Glomerular visceral epithelial cell (primary cell): Measurements from ENCODE around the gene TEX10.
"Not testable (repeated sequence)": the region's sequence is repeated elsewhere in the genome, so short reads cannot be mapped to it uniquely, and the experiment has no call there.

Source experiments
- DNase-seq: peaks from one replicate; pipeline ENCODE4 v3.0.0-alpha.2; 2016; ENCODE audit errors: extremely low spot score

Gene TEX10

DNA sequence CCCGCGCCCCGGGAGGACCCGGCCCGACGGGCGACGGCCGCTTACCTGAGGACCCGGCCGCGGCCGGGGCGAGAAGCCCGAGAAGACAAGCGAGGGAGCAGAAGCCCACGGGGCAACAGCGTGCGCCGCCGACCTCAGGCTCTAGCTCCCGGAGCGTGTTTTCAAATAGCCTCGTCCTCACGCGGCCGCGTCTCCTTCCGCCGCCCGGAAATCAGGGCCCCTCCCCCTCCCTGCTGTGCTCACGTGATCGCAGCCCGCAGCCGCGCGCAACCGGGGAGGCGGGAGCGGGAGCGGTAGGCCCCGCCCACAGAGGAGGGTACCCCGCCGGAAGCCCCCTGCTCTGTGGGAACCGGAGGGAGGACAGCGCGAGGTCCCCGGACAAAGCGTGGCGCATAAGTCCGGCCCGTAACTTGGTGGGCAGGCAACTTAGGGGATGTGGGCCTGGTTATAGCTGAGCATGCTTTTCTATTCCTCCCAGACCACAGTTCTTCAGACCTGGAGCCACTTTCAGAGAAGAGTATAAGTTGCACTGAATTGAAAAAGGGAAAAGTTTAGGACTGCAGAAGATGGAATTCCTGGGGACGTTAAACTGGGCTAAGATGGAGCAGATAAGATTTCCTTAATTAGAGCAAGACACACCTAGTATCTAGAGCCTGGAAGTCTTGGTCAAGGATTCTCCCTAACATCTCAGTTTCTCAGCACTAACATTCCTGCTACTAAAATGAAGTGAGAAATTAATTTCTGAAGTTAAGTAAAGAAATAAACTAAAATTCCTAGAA is at the start of gene TEX10:
Gene TEX10, minus strand, starts transcription at position 216 of the 779 bp plus-strand sequence. CDS start 3,579 bp downstream, outside the sequence.
- DNase-seq, result peak; percentile 89

DNA sequence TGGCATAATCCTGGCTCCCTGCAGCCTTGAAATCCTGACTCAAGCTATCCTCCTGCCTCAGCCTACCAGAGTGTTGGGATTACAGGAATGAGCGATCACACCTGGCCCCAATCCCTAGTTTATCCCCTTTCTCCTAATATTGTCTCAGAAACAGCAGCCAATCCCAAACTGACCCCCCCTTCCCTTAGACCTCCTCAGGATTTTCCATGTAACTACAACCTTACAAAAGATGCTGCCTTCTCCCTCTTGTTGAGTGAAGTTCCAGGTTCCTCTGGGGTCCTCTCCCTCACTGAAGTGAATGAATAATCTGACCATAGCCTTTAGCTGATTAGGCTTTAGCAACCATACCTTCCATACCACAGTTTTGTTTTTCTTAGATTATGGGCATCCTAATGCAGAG is 48.3 kb upstream of the TEX10 start:
- no peak for DNase-seq

DNA sequence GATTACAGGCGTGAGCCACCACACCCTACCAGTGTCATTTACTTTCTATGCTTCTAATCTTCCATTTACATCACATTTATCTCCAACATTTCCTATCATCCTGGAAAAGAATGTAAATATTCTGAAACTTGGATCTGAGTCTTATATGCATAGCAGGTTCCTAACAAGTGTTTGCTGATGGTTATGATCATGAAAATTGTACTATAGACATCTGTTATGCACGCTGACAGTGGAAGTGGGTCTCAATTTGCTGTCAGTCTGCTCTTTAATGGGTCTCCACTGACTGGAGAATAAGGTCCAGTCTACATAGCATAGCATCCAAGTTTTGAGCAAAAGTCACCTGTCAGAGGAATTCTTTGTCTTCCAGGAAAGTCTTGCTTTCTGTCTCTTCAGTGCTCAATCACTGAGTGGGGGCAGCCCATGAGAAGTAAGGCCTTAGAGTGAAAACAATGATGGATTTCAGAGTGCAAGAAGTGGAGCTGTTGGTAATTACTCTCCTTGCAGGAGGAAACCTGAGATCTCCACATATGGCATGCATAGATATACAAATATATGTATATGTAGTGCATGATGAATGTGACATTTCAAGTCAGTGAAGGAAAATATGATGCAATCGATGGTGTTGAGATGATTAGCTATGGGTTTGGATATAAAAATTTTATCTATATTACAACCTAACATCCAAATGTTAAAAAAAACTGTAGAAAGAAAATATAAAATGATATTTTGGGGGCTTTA is 45.0 kb upstream of the TEX10 start:
- DNase-seq, result no peak

GRCh38 chr9:100396769-100397168 is 44.0 kb upstream of the TEX10 start:
- DNase-seq, result no peak

DNA sequence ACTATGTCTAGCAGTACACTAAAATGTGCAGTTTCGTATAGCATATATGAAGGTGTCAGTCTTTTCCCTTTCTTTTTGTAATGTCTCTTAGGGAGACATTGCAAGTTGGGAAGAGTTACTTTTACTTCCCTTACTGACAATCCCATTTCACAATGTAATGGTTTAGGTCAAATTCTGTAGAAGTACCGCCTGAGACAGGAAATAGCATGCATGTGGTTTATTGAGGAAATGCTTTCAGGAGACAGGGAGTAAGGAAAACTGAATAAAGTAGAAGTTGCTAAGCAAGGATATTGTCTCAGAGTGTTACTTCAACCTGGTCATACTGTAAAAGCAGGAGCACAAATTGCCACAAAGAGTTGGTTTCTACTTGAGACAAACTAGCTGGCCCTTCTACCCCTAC is 42.1 kb upstream of the TEX10 start:
- no peak for DNase-seq

DNA sequence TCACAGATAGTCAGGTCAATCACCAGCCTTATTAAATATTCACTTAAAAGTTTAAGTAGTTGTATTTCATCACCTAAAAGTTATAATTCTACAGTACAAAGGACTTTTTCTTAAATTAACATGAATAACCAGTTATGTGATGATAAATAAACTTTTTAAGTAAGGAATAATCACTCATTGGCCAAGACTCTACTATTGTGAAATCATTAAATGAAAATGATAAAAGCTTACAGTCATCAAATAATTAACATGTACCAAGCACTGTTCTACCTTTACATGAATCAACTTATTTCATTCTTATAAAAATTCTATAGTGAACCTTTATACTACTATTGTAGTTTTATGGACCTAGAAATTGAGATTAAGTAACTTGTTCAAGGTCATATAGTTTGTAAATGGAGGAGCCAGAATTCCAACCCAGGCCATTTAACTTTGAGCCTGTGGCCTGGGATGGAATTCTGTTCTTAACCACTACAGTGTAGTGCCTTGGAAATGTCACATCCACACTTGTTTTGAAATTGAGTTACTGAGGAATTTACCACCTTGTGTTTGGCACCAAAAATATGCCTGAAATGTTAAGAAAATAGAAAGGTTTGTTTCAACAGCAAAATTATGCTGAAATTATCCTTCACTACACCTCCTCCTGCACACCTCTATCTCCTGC is 41.4 kb upstream of the TEX10 start:
- no peak for DNase-seq

DNA sequence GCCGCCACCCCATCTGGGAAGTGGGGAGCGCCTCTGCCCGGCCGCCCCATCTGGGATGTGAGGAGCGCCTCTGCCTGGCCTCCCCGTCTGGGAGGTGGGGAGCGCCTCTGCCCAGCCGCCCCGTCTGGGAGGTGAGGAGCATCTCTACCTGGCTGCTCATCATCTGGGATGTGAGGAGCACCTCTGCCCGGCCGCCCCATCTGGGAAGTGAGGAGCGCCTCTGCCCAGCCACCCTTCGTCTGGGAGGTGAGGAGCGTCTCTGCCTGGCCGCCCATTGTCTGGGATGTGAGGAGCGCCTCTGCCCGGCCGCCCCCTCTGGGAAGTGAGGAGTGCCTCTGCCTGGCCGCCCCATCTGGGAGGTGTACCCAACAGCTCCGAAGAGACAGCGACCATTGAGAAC is 40.2 kb upstream of the TEX10 start:
- not testable (repeated sequence) for DNase-seq

DNA sequence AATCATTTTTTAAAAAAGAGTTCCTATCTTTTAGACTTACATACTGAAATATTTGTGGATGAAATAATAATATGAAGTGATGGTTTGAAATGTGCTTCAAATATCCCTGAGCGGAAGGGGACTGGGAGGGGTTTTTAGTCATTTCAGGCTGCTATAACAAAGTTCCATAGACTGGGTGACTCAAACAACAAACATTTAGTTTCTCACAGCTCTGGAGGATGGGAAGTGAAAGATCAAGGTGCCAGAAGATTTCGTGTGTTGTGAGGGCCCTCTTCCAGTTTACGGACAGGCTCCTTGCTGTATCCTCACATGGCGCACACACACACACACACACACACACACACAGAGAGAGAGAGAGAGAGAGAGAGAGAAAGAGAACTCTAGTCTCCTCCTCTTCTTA is 27.1 kb upstream of the TEX10 start:
- DNase-seq, result peak; percentile 66

DNA sequence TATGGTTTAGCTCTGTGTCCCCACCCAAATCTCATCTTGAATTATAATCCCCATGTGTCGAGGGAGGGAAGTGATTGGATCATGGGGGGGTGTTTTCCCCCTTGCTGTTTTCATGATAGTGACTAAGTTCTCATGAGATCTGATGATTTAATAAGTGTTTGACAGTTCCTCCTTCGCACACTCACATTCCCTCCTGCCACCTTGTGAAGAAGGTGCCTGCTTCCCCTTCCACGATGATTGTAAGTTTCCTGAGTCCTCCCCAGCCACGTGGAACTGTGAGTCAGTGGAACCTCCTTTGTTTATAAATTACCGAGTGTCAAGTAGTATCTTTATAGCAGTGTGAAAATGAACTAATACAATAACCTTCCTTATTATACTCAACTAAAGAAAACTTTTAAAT is 24.3 kb upstream of the TEX10 start:
- no peak for DNase-seq

DNA sequence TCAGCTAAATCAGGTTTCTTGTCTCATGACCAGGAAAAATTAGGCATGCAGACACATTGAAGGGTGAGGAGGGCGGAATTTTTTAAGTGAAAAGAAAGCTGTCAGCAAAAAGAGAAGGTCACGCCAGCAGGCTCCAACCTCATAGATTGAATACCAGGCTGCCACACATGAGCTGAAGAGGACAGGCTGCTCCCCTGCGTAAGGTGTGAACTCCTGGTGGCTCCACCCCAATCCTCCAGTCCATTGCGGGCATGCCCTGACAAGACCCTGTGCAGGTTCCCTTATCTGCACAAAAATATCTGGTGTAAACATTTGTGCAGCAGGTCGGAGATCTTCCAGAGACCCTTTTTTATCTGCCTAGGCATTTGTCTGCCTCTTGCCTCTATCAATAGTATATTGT is 22.9 kb upstream of the TEX10 start:
- DNase-seq, result no peak

DNA sequence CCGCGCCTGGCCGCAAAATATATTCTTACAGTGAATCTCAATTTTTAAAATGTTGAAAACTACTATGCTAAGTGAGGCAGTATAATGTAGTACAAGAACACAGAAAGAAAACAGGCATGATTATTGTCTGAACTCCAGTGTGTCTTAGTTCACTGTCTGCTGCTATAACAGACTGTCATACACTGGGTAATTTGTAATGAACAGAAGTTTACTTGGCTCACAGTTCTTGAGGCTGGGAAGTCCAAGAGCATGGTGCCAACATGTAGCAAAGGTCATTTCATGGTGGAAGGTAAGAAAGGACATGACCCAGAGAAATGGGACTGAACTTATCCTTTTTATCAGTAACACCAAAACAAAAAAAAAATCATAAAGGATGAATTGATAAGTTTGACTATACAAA is 19.9 kb upstream of the TEX10 start:
- no peak for DNase-seq

GRCh38 chr9:100370064-100370723 is 17.5 kb upstream of the TEX10 start:
- no peak for DNase-seq

GRCh38 chr9:100368672-100369071 is 15.9 kb upstream of the TEX10 start:
- DNase-seq, result no peak

GRCh38 chr9:100366121-100366520 is 13.4 kb upstream of the TEX10 start:
- DNase-seq, result no peak

- DNase-seq, result no peak
Measured at GRCh38 chr9:100364013-100364412, 11.3 kb upstream of the TEX10 start.

DNA sequence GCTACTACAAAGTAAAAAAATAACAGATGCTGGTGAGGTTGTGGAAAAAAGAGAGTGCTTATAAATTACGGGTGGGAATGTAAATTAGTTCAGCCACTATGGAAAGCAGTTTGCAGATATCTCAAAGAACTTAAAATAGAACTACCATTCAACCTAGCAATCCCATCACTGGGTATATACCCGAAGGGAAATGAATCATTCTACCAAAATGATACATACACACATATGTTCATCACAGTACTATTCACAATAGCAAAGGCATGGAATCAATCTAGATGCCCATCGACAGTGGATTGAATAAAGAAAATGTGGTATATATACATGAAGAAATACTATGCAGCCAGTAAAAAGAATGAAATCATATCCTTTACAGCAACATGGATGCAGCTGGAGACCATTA is 6.3 kb upstream of the TEX10 start:
- DNase-seq, result no peak

DNA sequence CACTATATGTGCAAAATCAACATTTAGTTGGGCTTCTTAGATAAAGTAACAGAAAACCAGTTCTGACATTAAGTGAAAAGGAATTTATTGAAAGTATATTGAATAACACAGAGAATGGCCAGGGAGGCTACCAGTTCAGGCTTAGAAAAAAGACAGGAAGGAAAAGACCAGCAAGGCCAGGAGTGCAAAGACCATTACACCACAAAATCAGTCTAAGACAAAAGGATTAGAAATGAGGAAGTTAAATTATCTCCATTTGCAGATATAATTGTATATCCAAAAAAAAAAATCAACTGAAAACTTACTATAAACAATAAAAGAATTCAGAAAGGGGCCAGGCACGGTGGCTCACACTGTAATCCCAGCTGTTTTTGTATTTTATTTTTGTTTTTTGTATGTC is 4.8 kb upstream of the TEX10 start:
- DNase-seq, result no peak

GRCh38 chr9:100355561-100355960 is 2.8 kb upstream of the TEX10 start:
- no peak for DNase-seq

DNA sequence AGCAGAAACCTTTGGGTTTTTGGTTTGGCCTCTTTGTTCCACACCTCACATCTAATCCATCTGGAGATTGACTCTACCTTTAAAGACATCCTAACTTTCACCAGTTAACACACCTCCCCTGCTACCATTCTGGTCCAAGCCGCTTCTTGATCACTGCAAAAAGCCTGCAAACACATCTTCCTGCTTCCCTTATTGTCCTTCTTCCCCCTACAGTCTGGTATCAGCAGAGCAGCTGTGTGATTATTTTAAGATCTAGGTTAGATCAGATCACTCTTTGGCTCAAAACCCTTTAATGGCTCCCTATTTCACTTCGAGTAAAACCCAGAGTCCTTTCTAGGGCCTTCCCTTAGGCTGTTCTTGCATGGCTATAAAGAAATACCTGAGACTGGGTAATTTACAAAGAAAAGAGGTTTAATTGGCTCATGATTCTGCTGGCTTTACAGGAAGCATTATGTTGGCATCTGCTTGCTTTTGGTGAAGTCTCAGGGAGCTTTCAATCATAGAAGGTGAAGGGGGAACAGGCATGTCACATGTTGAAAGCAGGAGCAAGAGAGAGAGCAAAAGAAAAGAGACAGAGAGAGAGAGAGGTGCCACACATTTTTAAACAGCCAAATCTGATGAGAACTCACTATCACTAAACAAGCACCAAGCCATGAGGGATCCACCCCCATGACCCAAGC is 1.5 kb upstream of the TEX10 start:
- no peak for DNase-seq

GRCh38 chr9:100352201-100352726 is 478 bp downstream of the TEX10 start:
- peak; percentile 26 for DNase-seq

- DNase-seq, result no peak
Measured at GRCh38 chr9:100351508-100351907, 1.2 kb downstream of the TEX10 start.
